Neural cell (in vitro differentiated cells): Measurements from ENCODE around the gene EIF1AD. TPM values are rescaled to one million over a fixed set of nuclear protein-coding genes. Genes with fewer than 3 reads are reported as not detected.

Experiments used
- H2AFZ ChIP-seq: fragments of 200-600, 300-800 bp; sonication (generic), shearing (Covaris generic); 2 replicates; pipeline ENCODE4 v1.6.0; 2014; ENCODE audit warnings: low read depth, mild to moderate bottlenecking, antibody characterized with exemption, low read length, moderate library complexity
- H3F3A ChIP-seq: fragments of 200-600 bp; shearing (Covaris generic); 2 replicates; pipeline ENCODE4 v1.6.1; 2016; ENCODE audit warnings: mild to moderate bottlenecking, moderate library complexity, mixed read lengths, antibody characterized with exemption, low read length; ENCODE audit not compliant: insufficient read depth, poor library complexity, severe bottlenecking
- H3K27ac ChIP-seq: fragments of 200-600, 300-800 bp; sonication (generic), shearing (Covaris generic); 2 replicates; pipeline ENCODE4 v1.5.1; 2014; ENCODE audit warnings: mild to moderate bottlenecking, low read length, moderate library complexity
- H3K27me3 ChIP-seq: fragments of 300-800, 200-600 bp; sonication (generic), shearing (Covaris generic); 2 replicates; pipeline ENCODE4 v1.6.0; 2014; ENCODE audit warnings: mild to moderate bottlenecking, low read depth, low read length, moderate library complexity; ENCODE audit not compliant: insufficient read depth
- H3K36me3 ChIP-seq: fragments of 300-800, 200-600 bp; sonication (generic), shearing (Covaris generic); 2 replicates; pipeline ENCODE4 v1.5.1; 2014; ENCODE audit warnings: mild to moderate bottlenecking, antibody characterized with exemption, low read length, moderate library complexity; ENCODE audit not compliant: insufficient read depth
- H3K4me2 ChIP-seq: fragments of 300-800, 200-600 bp; sonication (generic), shearing (Covaris generic); 2 replicates; pipeline ENCODE4 v1.6.0; 2014; ENCODE audit warnings: mild to moderate bottlenecking, low read length
- H3K4me3 ChIP-seq: fragments of 300-800, 200-600 bp; sonication (generic), shearing (Covaris generic); 2 replicates; pipeline ENCODE4 v1.5.1; 2014; ENCODE audit warnings: mild to moderate bottlenecking, low read length, moderate library complexity
- H3K79me2 ChIP-seq: fragments of 200-600 bp; shearing (Covaris generic); replicated peaks from 2 replicates; pipeline ENCODE4 v1.6.0; 2014; ENCODE audit warnings: mild to moderate bottlenecking, low read length, moderate library complexity; ENCODE audit not compliant: insufficient read depth
- H3K9ac ChIP-seq: fragments of 300-800, 200-600 bp; sonication (generic), shearing (Covaris generic); 2 replicates; pipeline ENCODE4 v1.6.1; 2016; ENCODE audit warnings: mild to moderate bottlenecking, low read length, mixed read lengths
- H3K9me2 ChIP-seq: fragments of 200-600 bp; shearing (Covaris generic); 2 replicates; pipeline ENCODE4 v1.6.1; 2016; ENCODE audit warnings: mild to moderate bottlenecking, low read length, mixed read lengths; ENCODE audit not compliant: insufficient read depth
- H3K9me3 ChIP-seq: fragments of 200-600, 300-800 bp; sonication (generic), shearing (Covaris generic); 2 replicates; pipeline ENCODE4 v1.6.1; 2016; ENCODE audit warnings: mild to moderate bottlenecking, mixed run types, low read length, moderate library complexity, mixed read lengths
- H4K20me1 ChIP-seq: fragments of 200-600 bp; shearing (Covaris generic); 2 replicates; pipeline ENCODE4 v1.6.1; 2016; ENCODE audit warnings: mild to moderate bottlenecking, mixed run types; ENCODE audit not compliant: insufficient read depth
- CTCF ChIP-seq: fragments of 450-650 bp; IDR thresholded peaks from 2 replicates; pipeline ENCODE4 v1.5.1; 2014; ENCODE audit warnings: antibody characterized with exemption, mild to moderate bottlenecking, moderate library complexity; ENCODE audit not compliant: poor library complexity, severe bottlenecking
- EP300 ChIP-seq: fragments of 450-650 bp; conservative IDR thresholded peaks from 2 replicates; pipeline ENCODE4 v1.6.1; 2014; ENCODE audit warnings: antibody characterized with exemption, mild to moderate bottlenecking, moderate library complexity; ENCODE audit not compliant: poor library complexity, severe bottlenecking
- EZH2 ChIP-seq: fragments of 200-600, 300-800 bp; shearing (Covaris generic), sonication (generic); IDR thresholded peaks from 2 replicates; pipeline ENCODE4 v1.6.1; 2014; ENCODE audit warnings: antibody characterized with exemption, low read length, borderline replicate concordance, mild to moderate bottlenecking; ENCODE audit not compliant: insufficient read depth, poor library complexity, severe bottlenecking
- MXI1 ChIP-seq: fragments of 450-650 bp; conservative IDR thresholded peaks from 2 replicates; pipeline ENCODE4 v1.6.1; 2014; ENCODE audit warnings: antibody characterized with exemption, mild to moderate bottlenecking; ENCODE audit not compliant: poor library complexity, severe bottlenecking
- POLR2AphosphoS5 ChIP-seq: IDR thresholded peaks from 2 replicates; pipeline ENCODE4 v1.6.1; 2012
- RAD21 ChIP-seq: fragments of 450-650 bp; conservative IDR thresholded peaks from 2 replicates; pipeline ENCODE4 v1.6.1; 2014; ENCODE audit warnings: antibody characterized with exemption, mild to moderate bottlenecking, moderate library complexity
- SMC3 ChIP-seq: fragments of 450-650 bp; conservative IDR thresholded peaks from 2 replicates; pipeline ENCODE4 v1.6.1; 2014; ENCODE audit warnings: antibody characterized with exemption, mild to moderate bottlenecking, moderate library complexity; ENCODE audit not compliant: poor library complexity
- TAF1 ChIP-seq: IDR thresholded peaks from 2 replicates; pipeline ENCODE4 v1.6.1; 2012; ENCODE audit warnings: low read depth
- polyA plus RNA-seq: library from polyadenylated mRNA; depleted of rRNA; stranded (reverse); fragments of >200 nt; gene quantifications from 2 replicates; pipeline ENCODE4 v1.2.3, GENCODE V29; 2014
- TF ChIP-seq, protein P1 (sequence below): IDR thresholded peaks from 2 replicates; pipeline ENCODE4 v1.6.1; 2012; ENCODE audit warnings: borderline replicate concordance

Gene EIF1AD
- polyA plus RNA-seq, 1 donor from 2014 or later, result 34.9 TPM

DNA sequence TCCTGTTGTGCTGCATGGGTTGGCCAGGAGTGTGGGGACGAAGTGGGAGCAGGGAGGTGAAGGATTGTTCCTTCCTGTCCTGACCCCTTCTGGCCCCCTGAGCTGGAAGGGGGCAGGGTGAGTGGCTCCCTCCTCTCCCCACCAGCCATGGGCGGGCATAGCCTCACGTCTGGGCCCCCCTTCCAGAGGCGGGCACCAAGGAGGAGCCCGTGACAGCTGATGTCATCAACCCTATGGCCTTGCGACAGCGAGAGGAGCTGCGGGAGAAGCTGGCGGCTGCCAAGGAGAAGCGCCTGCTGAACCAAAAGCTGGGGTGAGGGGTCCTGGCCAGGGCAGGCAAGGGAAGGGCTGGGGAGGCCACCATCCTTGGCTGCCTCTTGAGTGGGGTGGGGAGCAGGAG is 37.1 kb downstream of the EIF1AD start:
- Histone ChIP-seq H3K79me2 (peaks cover 19% of the 10 kb centered on the region), H3K27me3 (no peaks in the 10 kb centered on the region), H3K36me3 (no peaks in the 10 kb centered on the region), H4K20me1 (no peaks in the 10 kb centered on the region), H3K9ac (no peak overlapping the region), H3K4me3 (no peak overlapping the region), H3F3A (no peaks in the 10 kb centered on the region), H3K9me2 (no peaks in the 10 kb centered on the region), H3K4me2 (no peak overlapping the region), H3K9me3 (no peaks in the 10 kb centered on the region), H2AFZ (no peak overlapping the region), H3K27ac (no peak overlapping the region)
- TF ChIP-seq, protein P1, sequence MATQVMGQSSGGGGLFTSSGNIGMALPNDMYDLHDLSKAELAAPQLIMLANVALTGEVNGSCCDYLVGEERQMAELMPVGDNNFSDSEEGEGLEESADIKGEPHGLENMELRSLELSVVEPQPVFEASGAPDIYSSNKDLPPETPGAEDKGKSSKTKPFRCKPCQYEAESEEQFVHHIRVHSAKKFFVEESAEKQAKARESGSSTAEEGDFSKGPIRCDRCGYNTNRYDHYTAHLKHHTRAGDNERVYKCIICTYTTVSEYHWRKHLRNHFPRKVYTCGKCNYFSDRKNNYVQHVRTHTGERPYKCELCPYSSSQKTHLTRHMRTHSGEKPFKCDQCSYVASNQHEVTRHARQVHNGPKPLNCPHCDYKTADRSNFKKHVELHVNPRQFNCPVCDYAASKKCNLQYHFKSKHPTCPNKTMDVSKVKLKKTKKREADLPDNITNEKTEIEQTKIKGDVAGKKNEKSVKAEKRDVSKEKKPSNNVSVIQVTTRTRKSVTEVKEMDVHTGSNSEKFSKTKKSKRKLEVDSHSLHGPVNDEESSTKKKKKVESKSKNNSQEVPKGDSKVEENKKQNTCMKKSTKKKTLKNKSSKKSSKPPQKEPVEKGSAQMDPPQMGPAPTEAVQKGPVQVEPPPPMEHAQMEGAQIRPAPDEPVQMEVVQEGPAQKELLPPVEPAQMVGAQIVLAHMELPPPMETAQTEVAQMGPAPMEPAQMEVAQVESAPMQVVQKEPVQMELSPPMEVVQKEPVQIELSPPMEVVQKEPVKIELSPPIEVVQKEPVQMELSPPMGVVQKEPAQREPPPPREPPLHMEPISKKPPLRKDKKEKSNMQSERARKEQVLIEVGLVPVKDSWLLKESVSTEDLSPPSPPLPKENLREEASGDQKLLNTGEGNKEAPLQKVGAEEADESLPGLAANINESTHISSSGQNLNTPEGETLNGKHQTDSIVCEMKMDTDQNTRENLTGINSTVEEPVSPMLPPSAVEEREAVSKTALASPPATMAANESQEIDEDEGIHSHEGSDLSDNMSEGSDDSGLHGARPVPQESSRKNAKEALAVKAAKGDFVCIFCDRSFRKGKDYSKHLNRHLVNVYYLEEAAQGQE, result no peak
- TF ChIP-seq RAD21, result no peak

DNA sequence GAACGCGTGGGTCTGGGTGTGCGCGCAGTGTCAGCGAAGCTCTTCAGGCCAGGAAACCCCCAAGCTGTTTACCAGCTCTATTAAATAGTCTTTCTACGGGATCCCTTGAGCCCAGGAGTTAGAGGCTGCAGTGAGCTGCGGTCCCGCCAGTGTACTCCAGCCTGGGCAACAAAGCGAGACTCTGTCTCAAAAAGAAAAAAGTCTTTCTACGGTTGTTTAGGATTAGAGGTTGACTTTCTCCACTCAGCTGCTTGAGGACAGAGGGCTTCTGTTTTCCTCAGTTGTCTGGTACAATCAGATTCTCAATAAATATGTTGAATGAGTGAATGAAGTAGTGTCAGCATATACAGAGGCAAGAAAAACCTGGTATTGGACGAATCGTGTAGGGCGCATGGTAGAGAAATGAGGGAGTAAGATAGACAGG is 39.8 kb downstream of the EIF1AD start:
- no peaks in the 10 kb centered on the region for H3K36me3 ChIP-seq
- peak overlapping the region; percentile 59 for H3K4me2 ChIP-seq
- peak overlapping the region; percentile 97 for H3K4me3 ChIP-seq
- H4K20me1 ChIP-seq, result no peaks in the 10 kb centered on the region
- peak overlapping the region; percentile 94 for H3K27ac ChIP-seq
- no peaks in the 10 kb centered on the region for H3K9me3 ChIP-seq
- H3K79me2 ChIP-seq, result peaks cover 19% of the 10 kb centered on the region
- no peak overlapping the region for H2AFZ ChIP-seq
- H3K27me3 ChIP-seq, result no peaks in the 10 kb centered on the region
- TF ChIP-seq POLR2AphosphoS5, result no peak
- TF ChIP-seq SMC3, result no peak
- TF ChIP-seq EZH2, result no peak
- no peak for TF ChIP-seq CTCF
- TF ChIP-seq, protein P1, result no peak
- no peak for TF ChIP-seq RAD21
- no peak for TF ChIP-seq TAF1
- TF ChIP-seq EP300, result no peak
- TF ChIP-seq MXI1, result no peak
- H3F3A ChIP-seq, result no peaks in the 10 kb centered on the region
- peak overlapping the region; percentile 95 for H3K9ac ChIP-seq
- no peaks in the 10 kb centered on the region for H3K9me2 ChIP-seq
